Naive thymus-derived CD4-positive, alpha-beta T cell (primary cell): ENCODE results near the gene AKAP13. TPM values are rescaled to one million over a fixed set of nuclear protein-coding genes. Genes with fewer than 3 reads are reported as not detected.

Experiments used
- ATAC-seq: fragments of 150-1000 bp; cut with Tn5 transposase; 2 replicates; pipeline ENCODE4 v1.10.0; 2021; ENCODE audit warnings: mild to moderate bottlenecking, moderate library complexity
- CTCF ChIA-PET: fragments of 350-600 bp; sonication (Branson Sonifier 250); formaldehyde crosslinking; loops from one replicate; lab custom pipeline; 2021; ENCODE audit warnings: antibody characterized with exemption; lab: Charles Lee
- POLR2A ChIA-PET: fragments of 350-600 bp; sonication (Branson Sonifier 250); formaldehyde crosslinking; loops from one replicate; lab custom pipeline; 2021; ENCODE audit warnings: antibody characterized with exemption, inconsistent platforms; lab: Charles Lee
- DNase-seq, 9 donors: peaks; one replicate each; pipeline versions ENCODE4 v3.0.0 to v3.0.0-alpha.2; 2020 to 2022; ENCODE audit warnings: mixed read lengths in 1 of 9
- H3K27ac ChIP-seq: one replicate; pipeline ENCODE4 v1.7.0; 2013; ENCODE audit warnings: mild to moderate bottlenecking, low read depth, low read length, moderate library complexity
- H3K27me3 ChIP-seq, 2 donors: one replicate each; pipeline ENCODE4 v1.7.0; 2013; ENCODE audit warnings: low read length in 2 of 2, mild to moderate bottlenecking in 2 of 2, moderate library complexity in 2 of 2; ENCODE audit not compliant: control insufficient read depth in 2 of 2, insufficient read depth in 2 of 2
- H3K36me3 ChIP-seq, 3 experiments: 1 replicate in 2 of 3; 2 replicates in 1 of 3; pipeline ENCODE4 v1.7.0; 2013; ENCODE audit warnings: low read length in 3 of 3, mild to moderate bottlenecking in 3 of 3, moderate library complexity in 1 of 3; ENCODE audit not compliant: insufficient read depth in 3 of 3, control insufficient read depth in 2 of 3
- H3K4me1 ChIP-seq, 2 donors: one replicate each; pipeline ENCODE4 v1.7.0; 2013; ENCODE audit warnings: low read length in 2 of 2, mild to moderate bottlenecking in 2 of 2, moderate library complexity in 1 of 2; ENCODE audit not compliant: control insufficient read depth in 2 of 2, insufficient read depth in 2 of 2
- H3K4me3 ChIP-seq: 2 replicates; pipeline ENCODE4 v1.7.0; 2013; ENCODE audit warnings: mild to moderate bottlenecking, low read length
- H3K9me3 ChIP-seq, 3 experiments: 1 replicate in 2 of 3; 2 replicates in 1 of 3; pipeline ENCODE4 v1.7.0; 2013; ENCODE audit warnings: low read length in 3 of 3; ENCODE audit not compliant: control insufficient read depth in 2 of 3
- H3K27ac Mint-ChIP-seq, 9 donors: one replicate each; pipeline ENCODE4 v1.8.0; 2020 to 2022; ENCODE audit warnings: mixed read lengths in 9 of 9, mild to moderate bottlenecking in 8 of 9, moderate library complexity in 5 of 9, inconsistent platforms in 2 of 9
- H3K27me3 Mint-ChIP-seq, 5 donors: one replicate each; pipeline ENCODE4 v1.8.0; 2021 to 2022; ENCODE audit warnings: mixed read lengths in 5 of 5, mild to moderate bottlenecking in 1 of 5
- H3K36me3 Mint-ChIP-seq, 5 donors: one replicate each; pipeline ENCODE4 v1.8.0; 2020 to 2022; ENCODE audit warnings: mixed read lengths in 5 of 5, mild to moderate bottlenecking in 3 of 5, inconsistent platforms in 1 of 5
- H3K4me1 Mint-ChIP-seq, 7 donors: one replicate each; pipeline ENCODE4 v1.8.0; 2020 to 2022; ENCODE audit warnings: mixed read lengths in 7 of 7, mild to moderate bottlenecking in 3 of 7, inconsistent platforms in 1 of 7
- H3K4me3 Mint-ChIP-seq, 10 donors: one replicate each; pipeline ENCODE4 v1.8.0; 2020 to 2022; ENCODE audit warnings: mild to moderate bottlenecking in 10 of 10, mixed read lengths in 10 of 10, moderate library complexity in 6 of 10, inconsistent platforms in 2 of 10
- H3K9me3 Mint-ChIP-seq, 11 donors: one replicate each; pipeline ENCODE4 v1.8.0; 2020 to 2022; ENCODE audit warnings: mixed read lengths in 11 of 11, mild to moderate bottlenecking in 4 of 11, inconsistent platforms in 1 of 11, moderate library complexity in 1 of 11
- intact Hi-C, 2 donors: fragments of 100-400 bp; cut with micrococcal nuclease; formaldehyde crosslinking; loops; one replicate each; pipeline ENCODE4 v1.15.1; 2023
- polyA plus RNA-seq, 2 donors: library from polyadenylated mRNA; unstranded; fragments of 300-500 nt; fragmentation: Illumina TruSeq; gene quantifications; one replicate each; pipeline ENCODE4 v1.2.3, GENCODE V29; 2021
- total RNA-seq, 6 experiments: library from RNA in 5 of 6; stranded (reverse) in 5 of 6; gene quantifications; 1 replicate in 5 of 6; 2 replicates in 1 of 6; pipeline ENCODE4 v1.2.3 and lab custom pipeline; 2021 to 2026

AKAP13 gene
- total and polyA plus RNA-seq, 7 experiments from 2014 or later = 108 to 400 (median 231) TPM

DNA sequence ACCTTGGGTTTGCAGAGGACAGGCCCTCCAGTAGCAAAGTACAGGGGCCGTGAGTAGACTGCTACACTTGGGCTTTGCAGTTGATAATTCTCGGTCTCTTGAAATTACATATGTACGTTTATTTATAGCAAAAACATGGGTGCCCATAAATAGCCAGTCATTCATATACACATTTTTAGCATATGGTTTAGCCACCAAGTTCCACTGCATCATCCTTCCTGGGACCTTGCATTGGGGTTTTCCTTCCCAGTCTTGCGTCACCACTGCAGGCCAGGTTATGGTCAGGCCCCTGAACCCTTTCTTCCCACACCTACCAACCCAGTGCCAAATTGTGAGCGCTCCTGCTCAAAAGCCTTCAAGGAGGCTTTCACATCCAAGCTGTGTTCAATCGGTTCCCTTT, 401.7 kb downstream of the AKAP13 start:
- intact Hi-C loops = no loop called here
- POLR2A ChIA-PET = no interaction called here

DNA sequence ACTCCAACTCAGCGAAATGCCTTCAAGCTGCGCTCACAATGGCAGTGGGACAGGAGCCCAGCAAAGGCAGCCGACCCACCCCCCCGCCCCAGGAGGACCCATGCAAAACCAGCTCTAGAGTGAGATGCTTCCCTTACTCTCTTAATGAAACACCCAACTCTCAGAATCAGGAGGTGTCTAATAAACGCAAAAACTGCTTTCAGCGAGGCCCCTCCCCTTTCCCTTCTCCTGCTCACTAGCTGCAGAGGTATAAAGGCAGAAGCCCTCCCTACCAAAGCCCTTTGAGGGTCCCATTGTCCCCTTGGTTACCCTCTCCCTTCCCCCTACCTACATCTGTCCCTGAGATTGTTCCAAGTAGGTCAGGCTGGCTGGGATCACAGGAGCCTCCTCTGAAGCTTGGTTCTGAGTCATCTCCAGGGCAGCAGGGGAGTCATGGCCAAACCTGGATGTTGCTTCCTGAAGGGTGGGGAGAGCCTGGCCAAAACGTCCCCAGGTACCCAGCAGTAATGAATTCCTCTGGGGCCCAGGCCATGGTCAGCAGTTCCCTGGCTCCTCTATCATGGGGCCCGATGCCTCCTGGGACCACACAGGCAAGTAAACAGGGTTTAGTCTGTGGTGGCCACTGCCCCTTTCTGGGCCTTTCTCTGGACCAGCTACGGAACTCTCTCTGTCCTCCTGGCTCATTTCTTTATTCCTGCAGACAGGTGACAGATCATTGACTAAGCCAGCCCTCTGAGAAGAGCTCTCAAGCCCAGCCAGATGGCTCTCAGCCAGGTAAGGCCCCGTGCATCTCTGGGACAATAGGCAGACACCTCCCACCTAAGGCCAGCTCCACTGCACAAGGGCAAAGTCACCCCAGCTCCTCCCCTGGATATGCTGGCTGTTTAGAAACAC, 405.7 kb downstream of the AKAP13 start:
- Histone ChIP-seq H3K4me3 (no peak overlapping the region), H3K9me3 (no peaks in the 10 kb centered on the region), H3K27me3 (no peaks in the 10 kb centered on the region), H3K27ac (peak overlapping the region; percentile 61), H3K36me3 (no peaks in the 10 kb centered on the region), H3K4me1 (peaks cover 21 to 27% of the 10 kb centered on the region in 2 donors)
- ATAC-seq = peak; percentile 35
- intact Hi-C loops = loop anchor here (1.0 to 2.0 kb wide), 3 partner anchors 8 to 79 kb away; partner anchors contain the start of gene KLHL25 (in 2 of the 2)
- Mint-ChIP-seq H3K36me3 (peaks cover 0 to 7% (median 0%) of the 10 kb centered on the region in 5 donors), H3K4me3 (peak overlapping the region; percentile 73 to 87 (median 81)), H3K27me3 (no peaks in the 10 kb centered on the region), H3K9me3 (no peaks in the 10 kb centered on the region), H3K4me1 (peaks cover 18 to 84% (median 62%) of the 10 kb centered on the region in 7 donors), H3K27ac (peak overlapping the region; percentile 83 to 96 (median 90))
- CTCF ChIA-PET = interaction anchor here (0.6 to 1.2 kb wide), 2 partner anchors 45 to 62 kb away, joined by 3 read pairs; no protein-coding TSS in a partner anchor
- POLR2A ChIA-PET = interaction anchor here (1.6 kb wide), 1 partner anchor 9 kb away, joined by 14 read pairs; the partner anchor contains the start of gene KLHL25
- DNase-seq = peak in 1 of 9 donors; percentile 11

More for the DNA sequence above, 401.7 kb downstream of the AKAP13 start:
- H3K4me3 ChIP-seq = no peak overlapping the region
- peaks cover 21 to 27% of the 10 kb centered on the region in 2 donors for H3K4me1 ChIP-seq
- Mint-ChIP-seq H3K27me3 (no peaks in the 10 kb centered on the region), H3K36me3 (peaks cover 0 to 19% (median 1%) of the 10 kb centered on the region in 5 donors), H3K9me3 (no peaks in the 10 kb centered on the region), H3K4me3 (no peak overlapping the region), H3K4me1 (peaks cover 26 to 80% (median 63%) of the 10 kb centered on the region in 7 donors), H3K27ac (peak overlapping the region in 4 of 9 donors; percentile 17 to 72 (median 40))
- ATAC-seq = no peak
- CTCF ChIA-PET = interaction anchor here (0.7 kb wide), 1 partner anchor 60 kb away, joined by 4 read pairs; no protein-coding TSS in a partner anchor
- no peaks in the 10 kb centered on the region for H3K9me3 ChIP-seq
- H3K36me3 ChIP-seq = no peaks in the 10 kb centered on the region
- no peak for DNase-seq
- H3K27me3 ChIP-seq = no peaks in the 10 kb centered on the region
- no peak overlapping the region for H3K27ac ChIP-seq

DNA sequence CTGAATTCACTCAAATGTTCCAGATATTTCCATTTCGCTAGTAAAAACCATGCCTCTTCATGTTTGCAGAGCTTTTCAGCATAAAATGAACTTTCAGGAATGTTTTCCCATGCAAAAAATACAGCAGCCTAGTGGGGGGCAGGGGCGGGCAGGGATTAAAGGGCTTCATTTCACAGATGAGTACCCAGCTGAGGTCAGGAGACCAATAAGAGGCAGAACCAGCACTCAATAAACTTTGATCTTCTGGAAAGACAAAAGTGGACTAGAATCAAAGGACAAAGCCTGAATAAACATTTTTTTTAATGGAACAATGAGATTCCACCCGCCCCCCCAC, 406.3 kb downstream of the AKAP13 start:
- ChIA-PET POLR2A (interaction anchor here (1.6 kb wide), 1 partner anchor 8 kb away, joined by 14 read pairs; the partner anchor contains the start of gene KLHL25), CTCF (interaction anchor here (0.6 to 1.2 kb wide), 2 partner anchors 45 to 61 kb away, joined by 3 read pairs; no protein-coding TSS in a partner anchor)
- peak overlapping the region; percentile 65 to 96 (median 88) for H3K27ac Mint-ChIP-seq
- Histone ChIP-seq H3K9me3 (no peaks in the 10 kb centered on the region), H3K4me3 (no peak overlapping the region), H3K4me1 (peaks cover 21 to 28% of the 10 kb centered on the region in 2 donors), H3K36me3 (no peaks in the 10 kb centered on the region), H3K27me3 (no peaks in the 10 kb centered on the region), H3K27ac (no peak overlapping the region)
- H3K4me1 Mint-ChIP-seq = peaks cover 18 to 80% (median 66%) of the 10 kb centered on the region in 7 donors
- no peak for DNase-seq
- peak overlapping the region in 5 of 10 donors; percentile 73 to 87 (median 81) for H3K4me3 Mint-ChIP-seq
- H3K27me3 Mint-ChIP-seq = no peaks in the 10 kb centered on the region
- H3K36me3 Mint-ChIP-seq = peaks cover 0 to 7% (median 0%) of the 10 kb centered on the region in 5 donors
- intact Hi-C loops = no loop called here
- H3K9me3 Mint-ChIP-seq = no peaks in the 10 kb centered on the region
- no peak for ATAC-seq

DNA sequence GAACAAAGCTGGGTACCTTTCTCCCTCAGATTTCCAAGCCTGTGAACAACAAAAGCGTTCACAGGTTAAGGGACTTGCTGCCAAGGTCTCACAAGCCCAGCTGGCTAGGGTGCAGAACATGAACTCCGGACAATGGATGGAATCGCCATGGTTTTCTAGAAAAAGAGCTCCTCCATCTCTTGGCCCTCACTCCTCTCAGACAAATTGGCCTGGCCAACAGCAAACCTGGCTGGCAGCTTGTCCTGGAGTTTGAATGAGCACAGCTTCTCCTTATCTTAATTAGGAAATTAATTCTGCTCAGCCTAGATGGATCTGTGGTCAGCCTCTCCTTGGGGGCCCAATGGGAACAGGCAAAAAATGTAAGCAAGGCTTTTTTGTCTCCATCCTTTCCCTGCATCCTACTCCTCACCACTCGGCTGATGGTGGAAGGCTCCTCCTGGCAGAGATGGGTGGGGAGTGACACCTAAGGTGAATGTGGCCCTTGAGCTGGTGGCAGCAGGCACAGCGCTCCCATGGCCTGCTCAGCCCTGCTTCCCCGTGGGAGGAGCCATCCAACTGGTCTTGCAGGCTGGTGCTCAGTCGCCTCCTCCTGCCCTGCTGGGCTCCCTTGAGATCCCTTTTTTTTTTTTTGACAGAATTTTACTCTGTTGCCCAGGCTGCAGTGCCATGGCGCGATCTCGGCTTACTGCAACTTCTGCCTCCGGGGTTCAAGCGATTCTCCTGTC, 408.5 kb downstream of the AKAP13 start:
- Mint-ChIP-seq H3K36me3 (peaks cover 0 to 8% (median 0%) of the 10 kb centered on the region in 5 donors), H3K27ac (peak overlapping the region in 8 of 9 donors; percentile 40 to 90 (median 63)), H3K4me1 (peaks cover 32 to 92% (median 81%) of the 10 kb centered on the region in 7 donors), H3K9me3 (no peaks in the 10 kb centered on the region), H3K4me3 (no peak overlapping the region), H3K27me3 (no peaks in the 10 kb centered on the region)
- ATAC-seq = no peak
- ChIA-PET POLR2A (no interaction called here), CTCF (no interaction called here)
- H3K4me1 ChIP-seq = peaks cover 32 to 46% of the 10 kb centered on the region in 2 donors
- H3K27ac ChIP-seq = no peak overlapping the region
- no peaks in the 10 kb centered on the region for H3K27me3 ChIP-seq
- intact Hi-C loops = no loop called here
- no peak for DNase-seq
- H3K4me3 ChIP-seq = no peak overlapping the region
- H3K9me3 ChIP-seq = no peaks in the 10 kb centered on the region
- H3K36me3 ChIP-seq = no peaks in the 10 kb centered on the region

DNA sequence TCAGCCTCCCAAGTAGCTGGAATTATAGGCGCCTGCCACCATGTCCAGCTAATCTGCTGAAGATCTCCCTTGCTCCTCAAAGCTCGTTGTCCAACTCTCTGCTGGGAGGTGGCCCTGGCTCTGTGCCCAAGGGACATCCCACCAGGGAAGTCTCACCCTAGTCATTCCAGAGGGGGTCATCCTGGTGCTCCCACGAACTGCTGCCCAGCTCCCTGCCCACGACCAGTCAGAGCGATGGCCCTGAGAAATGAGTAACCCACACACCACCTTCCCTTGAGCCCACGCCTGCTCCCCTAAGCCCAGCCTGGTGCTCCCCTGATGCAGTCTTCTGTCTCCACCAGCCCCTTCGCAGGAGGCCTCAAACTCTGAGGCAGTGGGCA, 409.1 kb downstream of the AKAP13 start:
- CTCF ChIA-PET = no interaction called here
- intact Hi-C loops = no loop called here

More for the DNA sequence above, 409.1 kb downstream of the AKAP13 start:
- no peak for DNase-seq
- Mint-ChIP-seq H3K27me3 (no peaks in the 10 kb centered on the region), H3K27ac (peak overlapping the region in 6 of 9 donors; percentile 24 to 82 (median 52)), H3K36me3 (peaks cover 0 to 8% (median 0%) of the 10 kb centered on the region in 5 donors), H3K9me3 (no peaks in the 10 kb centered on the region), H3K4me1 (peaks cover 32 to 86% (median 78%) of the 10 kb centered on the region in 7 donors), H3K4me3 (no peak overlapping the region)
- no peak overlapping the region for H3K27ac ChIP-seq
- H3K4me3 ChIP-seq = no peak overlapping the region
- H3K4me1 ChIP-seq = peaks cover 29 to 40% of the 10 kb centered on the region in 2 donors
- H3K9me3 ChIP-seq = no peaks in the 10 kb centered on the region
- no peaks in the 10 kb centered on the region for H3K36me3 ChIP-seq
- ATAC-seq = no peak
- H3K27me3 ChIP-seq = no peaks in the 10 kb centered on the region
- POLR2A ChIA-PET = no interaction called here
